Renal cortex interstitium (tissue), 11 donors: ENCODE measurements around the gene ZFHX3. TPM values are rescaled to one million over a fixed set of nuclear protein-coding genes. Genes with fewer than 3 reads are reported as not detected.

Experiments used
- DNase-seq, 11 donors: peaks; one replicate each; pipeline ENCODE4 v3.0.0-alpha.2; 2013; ENCODE audit warnings: low read depth in 9 of 11, low spot score in 4 of 11; ENCODE audit errors: extremely low read depth in 1 of 11
- polyA plus RNA-seq, 3 donors: library from polyadenylated mRNA; unstranded; fragments of 120-200 nt; gene quantifications; one replicate each; pipeline ENCODE4 v1.2.1, GENCODE V29; 2013; ENCODE audit not compliant: insufficient read length in 3 of 3

ZFHX3 gene
- polyA plus RNA-seq, 3 donors, result 20.2 to 25.8 (median 20.2) TPM

- DNase-seq, result no peak
These were observed 77.3 kb downstream of the ZFHX3 start for GRCh38 chr16:72970656-72971055.

DNA sequence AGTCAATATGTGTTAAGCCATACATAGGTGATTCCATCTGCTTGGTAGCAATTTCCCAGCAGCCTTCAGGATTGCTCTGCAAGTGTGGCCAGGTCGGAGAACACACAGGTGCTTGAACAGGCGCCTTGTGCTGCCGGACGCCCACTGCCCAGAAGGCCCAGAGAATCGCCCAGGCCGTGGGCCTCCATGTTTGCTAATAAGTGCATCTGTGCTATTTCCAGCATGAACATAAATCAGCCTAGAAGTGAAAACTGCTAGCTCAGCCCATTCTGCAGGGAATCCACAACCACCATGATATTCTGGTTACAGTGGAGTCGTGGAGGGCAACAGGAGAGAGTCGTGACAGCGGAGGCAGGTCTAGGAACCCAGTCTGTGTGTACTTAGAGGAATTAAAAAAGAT lies 78.1 kb downstream of the ZFHX3 start:
- no peak for DNase-seq

- DNase-seq, result no peak
These were observed 78.8 kb downstream of the ZFHX3 start for GRCh38 chr16:72969146-72969545.

DNA sequence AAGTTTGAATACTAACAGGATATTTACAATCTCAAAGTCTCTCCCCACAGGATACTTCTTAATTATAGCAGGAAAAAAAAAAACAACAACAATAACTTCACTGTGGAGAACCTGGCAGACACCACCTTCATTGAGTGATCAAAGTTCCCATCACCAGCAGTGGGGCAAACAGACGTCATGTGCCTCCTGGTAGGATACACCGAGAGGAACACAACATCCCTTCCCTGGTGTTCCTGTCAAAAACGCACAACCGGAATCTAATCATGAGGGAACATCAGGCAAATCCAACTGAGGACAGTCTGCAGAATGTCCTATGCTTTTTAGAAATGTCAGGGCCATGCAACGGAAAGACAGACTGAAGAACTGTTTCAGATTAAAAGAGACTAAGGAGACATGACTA lies 80.0 kb downstream of the ZFHX3 start:
- no peak for DNase-seq

DNA sequence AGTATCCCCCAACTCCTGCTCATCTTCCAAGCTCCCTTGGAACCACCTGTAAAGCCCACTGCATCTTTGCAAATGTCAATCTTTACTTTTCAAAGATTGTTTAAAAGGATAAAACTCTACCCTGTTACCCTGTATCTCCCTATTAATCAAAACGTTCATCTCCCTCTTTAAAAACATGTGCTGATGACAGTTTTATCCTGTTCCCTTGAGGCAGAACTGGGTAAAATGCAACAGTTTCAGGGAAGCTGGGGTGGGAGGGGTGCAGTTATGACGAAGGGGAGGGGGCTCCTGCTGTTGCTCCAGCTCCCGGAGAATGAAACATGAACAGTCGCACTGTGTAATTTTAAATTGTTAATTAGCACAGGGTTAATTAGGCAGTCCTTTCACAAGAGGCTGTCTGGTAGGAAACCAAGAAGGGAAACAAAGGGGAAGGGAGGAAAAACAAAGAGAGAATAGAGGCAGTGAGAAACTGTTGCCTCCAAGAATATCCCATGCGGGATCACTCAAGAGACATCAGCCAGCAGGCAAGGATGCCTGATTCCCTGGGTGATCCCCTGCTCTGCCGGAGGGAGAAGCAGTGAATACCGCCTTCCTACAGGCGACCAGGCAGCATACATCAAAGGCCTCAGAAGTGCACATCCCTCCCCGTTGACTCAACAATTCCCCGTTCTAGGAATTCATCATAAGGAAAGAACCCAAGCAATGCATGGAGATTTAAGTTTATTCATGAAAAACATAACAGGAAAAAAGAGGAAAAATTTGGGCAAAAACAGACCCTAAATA lies 84.2 kb downstream of the ZFHX3 start:
- DNase-seq, result no peak

DNA sequence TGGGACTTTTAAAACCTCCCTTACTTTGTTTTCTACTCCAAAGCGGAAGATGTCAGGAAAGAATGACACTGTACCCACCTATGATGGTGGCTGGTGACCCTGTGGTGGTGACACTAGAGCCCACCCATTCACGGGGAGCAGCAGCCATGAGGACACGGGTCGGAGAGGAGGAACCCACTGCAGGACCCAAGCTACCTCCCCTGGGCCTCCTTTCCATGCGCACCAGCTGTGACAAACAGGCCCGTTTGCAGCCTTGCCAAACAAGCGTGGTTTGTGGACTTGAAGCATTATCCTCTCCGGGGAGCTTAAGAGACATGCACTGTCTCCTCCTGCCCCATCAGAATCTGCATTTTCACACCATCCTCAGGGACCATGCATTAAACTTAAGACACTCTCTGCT lies 85.6 kb downstream of the ZFHX3 start:
- DNase-seq, result no peak

GRCh38 chr16:72961863-72962262 lies 86.1 kb downstream of the ZFHX3 start:
- DNase-seq, result no peak

DNA sequence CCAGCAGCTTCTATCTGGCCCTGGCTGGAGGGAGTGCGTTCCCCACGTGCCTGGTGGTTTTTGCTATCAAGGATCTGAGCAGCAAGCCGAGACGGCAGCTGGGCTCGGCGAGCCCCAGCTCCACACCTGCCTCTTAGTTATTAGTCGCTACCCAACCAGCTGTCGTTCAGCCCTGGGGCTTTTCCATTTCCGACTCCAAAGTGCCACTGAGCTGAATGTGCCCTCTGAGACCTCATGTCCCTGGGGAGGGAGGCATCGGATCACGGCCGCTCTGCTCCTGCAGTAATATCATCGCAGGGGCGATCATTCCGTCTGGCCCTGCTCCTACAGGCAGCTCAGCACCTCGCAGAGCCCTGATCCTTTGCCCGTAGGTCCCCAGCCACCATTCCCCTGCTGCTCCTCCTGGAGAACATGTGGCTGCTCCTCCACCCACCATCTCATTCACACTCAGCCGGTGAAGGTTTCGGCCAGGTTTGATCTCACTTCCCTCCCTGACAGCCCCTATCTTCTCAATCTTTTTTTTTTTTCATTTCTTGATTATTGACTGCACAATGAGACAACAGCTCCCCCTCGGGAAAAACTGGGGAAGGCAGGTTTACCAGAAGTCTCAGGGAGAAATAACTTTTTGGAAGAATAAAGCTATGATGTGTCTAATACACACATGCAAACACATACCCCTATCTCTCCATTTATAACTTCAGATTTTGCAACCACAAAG lies 86.7 kb downstream of the ZFHX3 start:
- DNase-seq, result peak in 3 of 11 donors; percentile 31 to 60 (median 37)

GRCh38 chr16:72960101-72960500 lies 87.8 kb downstream of the ZFHX3 start:
- no peak for DNase-seq

GRCh38 chr16:72959301-72959996 lies 88.5 kb downstream of the ZFHX3 start:
- no peak for DNase-seq

GRCh38 chr16:72958522-72959076 lies 89.3 kb downstream of the ZFHX3 start:
- no peak for DNase-seq

DNA sequence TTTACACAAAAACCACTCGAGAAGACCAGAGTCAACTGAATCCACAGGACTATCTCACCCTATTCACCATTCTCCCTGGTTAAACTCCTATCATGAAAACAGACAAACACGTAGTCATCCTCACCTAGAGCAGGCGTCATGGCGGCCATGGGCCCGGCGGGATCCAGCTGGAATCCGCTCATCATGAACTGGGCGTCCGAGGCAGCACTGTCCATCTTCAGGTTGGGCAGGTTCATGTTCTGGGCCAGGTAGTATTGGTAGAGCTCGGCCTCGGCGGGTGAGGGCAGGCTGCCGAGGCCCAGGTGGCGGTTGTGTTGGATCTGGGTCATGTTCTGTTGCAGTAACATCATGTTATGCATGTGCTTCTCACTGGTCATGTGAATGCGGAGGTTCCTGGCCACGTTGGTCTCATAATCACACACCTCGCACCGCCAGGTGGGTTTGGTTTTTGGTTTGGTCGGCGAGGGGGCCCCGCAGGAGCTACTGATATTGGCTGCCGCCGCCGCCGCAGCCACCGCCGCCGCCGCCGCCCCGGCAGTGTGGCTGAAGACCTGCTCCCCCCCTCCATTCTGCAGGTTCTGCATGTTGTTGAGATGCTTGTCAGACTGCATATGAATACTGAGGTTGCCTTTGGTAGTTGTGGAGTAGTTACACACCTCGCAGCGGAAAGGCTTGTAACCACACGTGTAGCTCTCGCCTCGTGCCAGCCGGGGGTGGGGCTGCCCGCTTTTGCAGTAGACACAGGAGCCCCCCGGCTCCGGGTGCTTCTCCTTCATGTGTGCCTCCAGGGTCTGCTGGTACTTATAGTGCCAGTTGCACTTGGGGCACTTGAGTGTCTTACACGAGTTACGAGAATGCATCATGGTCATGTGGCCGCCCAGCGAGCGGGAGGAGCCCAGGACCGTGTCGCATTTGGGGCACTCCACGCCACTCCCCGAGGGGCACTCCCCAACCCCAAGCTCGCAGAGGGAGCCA lies 90.3 kb downstream of the ZFHX3 start:
- DNase-seq, result no peak

DNA sequence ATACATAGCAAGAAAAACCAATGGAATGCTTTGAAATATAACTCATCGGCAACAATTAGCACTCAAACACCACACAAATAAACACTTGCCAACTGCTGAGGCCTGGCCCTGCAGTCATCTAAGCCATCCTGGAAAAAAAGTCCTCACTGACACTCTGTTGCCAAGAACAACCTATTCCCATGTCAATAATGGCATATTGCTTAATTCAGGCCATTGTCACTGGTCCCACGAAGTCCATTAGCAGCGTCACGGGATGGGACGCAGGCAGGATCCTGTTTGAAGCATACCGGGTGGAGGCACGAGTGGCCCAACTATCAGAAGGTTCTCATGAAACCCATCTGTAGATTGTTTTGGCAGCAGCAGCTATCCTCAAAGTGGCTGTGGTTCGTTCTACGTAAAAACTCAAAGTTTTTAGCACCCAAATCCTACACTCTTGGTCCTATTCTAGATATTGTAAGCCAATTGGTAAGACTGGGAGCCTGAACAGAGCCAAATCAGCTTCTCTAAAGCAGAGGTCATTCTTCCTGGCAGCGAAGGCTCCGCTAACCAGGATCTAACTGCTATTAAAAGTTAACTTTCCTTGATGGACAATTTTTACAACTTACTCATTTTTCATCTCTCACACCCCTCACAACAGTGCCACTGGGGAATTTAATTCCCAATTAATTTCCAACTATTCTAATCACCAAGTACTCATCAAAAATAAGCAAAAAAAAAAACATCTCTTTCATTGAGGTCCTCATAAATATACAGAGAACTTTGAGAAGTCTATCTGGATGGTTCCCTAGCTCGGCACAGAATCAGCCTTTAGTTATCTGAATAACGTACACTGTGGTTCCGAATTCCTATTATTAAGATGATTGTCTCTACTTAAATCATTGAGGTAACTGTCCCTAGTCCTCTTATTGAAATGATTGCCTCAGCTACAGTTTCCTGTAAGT lies 91.5 kb downstream of the ZFHX3 start:
- DNase-seq, result no peak

DNA sequence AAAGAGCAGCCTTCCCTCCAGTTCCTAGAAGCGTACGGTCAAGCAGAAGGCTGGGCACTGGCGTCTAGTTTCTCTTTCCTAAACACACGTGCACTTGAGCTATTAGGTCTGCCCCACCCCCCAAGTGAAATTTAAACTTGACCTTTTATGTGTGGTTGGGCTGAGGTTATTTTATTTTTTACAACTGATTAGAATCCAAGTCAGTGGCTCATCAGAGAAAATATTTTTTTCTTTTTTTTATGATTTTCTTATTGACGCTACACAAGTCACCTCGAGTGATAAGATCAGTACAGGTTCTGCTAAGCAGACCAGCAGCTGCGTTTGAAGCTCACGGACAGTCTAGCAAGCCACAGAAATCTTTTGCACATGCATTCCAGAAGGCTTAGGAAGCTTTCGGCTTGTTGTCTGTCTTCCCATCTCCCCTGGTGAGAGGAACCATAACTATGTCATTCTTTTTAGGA lies 95.1 kb downstream of the ZFHX3 start:
- DNase-seq, result no peak

DNA sequence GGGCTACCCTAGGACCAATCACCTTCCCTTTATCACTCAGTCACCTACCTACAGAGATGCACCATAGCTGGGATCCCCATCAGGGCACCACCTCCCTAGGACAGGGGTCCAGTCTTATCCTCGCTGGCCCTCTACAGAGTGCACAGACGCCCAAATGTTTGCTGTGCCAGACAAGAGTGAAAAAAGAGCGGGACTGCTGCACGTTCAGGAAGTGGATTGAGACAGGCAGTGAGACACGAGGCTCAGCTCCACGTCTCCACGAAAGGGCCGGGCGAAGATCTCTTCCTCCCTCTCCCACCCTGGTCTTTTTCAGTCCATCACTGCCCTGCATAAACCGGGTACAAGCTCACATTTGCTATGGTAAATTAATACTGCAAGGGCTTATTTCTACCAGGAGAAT lies 95.5 kb downstream of the ZFHX3 start:
- no peak for DNase-seq

GRCh38 chr16:72951916-72952315 lies 96.0 kb downstream of the ZFHX3 start:
- DNase-seq, result no peak

DNA sequence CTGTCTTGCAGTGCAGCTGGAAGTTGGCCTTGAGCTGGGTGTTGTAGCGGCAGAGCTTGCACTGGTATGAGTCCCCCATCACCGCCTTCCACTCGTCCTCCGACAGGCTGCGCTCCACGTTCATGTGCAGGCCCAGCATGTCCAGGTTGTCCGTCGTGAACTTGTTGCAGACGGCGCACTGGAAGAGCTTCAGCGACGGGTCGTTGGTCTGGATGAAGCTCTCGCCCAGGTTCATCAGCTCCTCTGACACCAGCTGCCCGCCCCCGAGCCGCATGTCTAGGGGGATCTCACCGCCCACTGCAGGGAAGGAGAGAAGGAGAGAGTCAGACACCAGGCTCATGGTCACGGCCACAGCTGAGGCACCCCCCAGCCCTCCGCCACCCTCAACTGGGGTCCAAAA lies 97.3 kb downstream of the ZFHX3 start:
- no peak for DNase-seq
